SKM-1 treated with dmso at 0.1 percent for 144 hours (cell line): ENCODE measurements around the gene MSANTD4.
"Not testable (repeated sequence)": the region's sequence is repeated elsewhere in the genome, so short reads cannot be mapped to it uniquely, and the experiment has no call there.

Source experiments
- DNase-seq: peaks from one replicate; lab custom pipeline; 2025; ENCODE audit not compliant: unreplicated experiment; lab: John Stamatoyannopoulos, UW

Gene MSANTD4

DNA sequence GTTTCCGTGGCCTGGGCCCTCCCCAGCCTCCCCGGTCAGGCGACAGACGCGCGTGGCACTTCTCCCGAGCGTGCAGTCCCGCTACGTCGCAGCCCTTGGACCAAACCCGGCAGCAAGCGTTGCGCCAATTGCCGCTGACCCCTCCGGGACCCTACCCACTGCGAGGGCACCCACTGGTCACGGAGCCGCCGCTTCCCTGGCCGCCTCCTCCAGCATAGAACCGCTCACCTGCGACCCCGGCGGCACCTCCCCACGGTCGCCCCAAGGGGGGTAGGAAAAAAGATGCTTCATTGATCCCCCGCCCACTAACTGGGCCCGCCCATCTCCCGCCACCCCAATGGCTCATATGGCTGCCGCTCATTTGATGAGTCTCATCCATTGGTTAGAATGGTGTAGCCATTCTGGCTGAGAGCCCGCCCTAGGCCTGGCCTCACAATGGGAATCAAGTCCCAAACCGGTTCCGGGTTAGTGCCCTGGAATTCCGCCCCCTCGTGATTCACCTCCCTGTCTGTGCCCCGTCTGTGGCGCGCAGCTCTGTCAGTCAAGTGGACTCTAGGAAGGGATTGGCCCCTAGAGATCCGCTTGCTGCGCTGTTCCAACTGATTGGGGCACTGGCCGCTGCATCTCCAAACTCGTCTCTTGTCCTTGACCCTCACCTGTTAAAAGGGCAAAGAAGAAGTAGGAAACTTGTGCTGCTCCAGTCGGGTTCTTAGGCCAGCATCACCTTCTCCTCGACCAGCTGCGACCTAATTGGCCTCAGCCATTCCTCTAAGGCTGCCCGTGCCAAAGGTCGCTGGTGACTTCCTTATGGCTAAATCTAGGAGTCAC, at the start of gene MSANTD4:
Gene MSANTD4 (minus strand): TSS at position 274 of the 828 bp plus-strand sequence. CDS start 11,323 bp downstream, outside the sequence.
- peak; percentile 98 for DNase-seq

DNA sequence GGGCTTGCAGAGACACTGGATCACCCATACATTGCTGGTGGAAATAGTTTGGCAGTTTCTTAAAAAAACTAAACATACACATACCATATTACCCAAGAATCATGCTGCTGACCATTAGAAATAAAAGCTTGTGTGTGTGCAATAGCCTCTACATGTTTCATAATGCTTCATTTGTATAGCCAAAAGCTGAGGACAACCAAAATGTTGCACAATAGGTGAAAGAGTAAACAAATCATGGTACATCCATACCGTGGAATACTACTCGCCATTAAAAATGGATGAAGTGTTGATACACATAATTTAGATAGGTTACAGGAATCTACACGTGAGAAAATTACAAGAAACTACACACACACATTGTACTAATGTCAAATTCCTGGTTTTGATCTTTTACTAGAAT, 48.6 kb upstream of the MSANTD4 start:
- DNase-seq, result no peak

DNA sequence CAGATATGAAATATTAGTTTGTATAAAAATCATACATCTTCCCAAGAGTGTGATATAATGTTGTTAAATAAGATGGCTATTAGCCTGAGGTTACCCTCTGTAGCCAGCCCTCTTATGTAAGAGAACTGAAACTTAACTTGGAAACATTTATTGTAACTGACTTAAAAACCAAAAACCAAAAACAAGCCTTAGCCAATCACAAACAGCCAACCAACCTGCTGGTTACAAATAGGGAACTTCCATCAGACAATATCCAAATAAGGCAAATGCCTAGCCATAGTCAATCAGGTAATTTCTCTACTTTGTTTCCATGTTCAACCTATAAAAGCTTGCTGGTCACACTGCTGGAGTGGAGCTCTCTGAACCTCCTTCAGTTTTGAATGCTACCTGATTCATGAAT, 41.0 kb upstream of the MSANTD4 start:
- no peak for DNase-seq

DNA sequence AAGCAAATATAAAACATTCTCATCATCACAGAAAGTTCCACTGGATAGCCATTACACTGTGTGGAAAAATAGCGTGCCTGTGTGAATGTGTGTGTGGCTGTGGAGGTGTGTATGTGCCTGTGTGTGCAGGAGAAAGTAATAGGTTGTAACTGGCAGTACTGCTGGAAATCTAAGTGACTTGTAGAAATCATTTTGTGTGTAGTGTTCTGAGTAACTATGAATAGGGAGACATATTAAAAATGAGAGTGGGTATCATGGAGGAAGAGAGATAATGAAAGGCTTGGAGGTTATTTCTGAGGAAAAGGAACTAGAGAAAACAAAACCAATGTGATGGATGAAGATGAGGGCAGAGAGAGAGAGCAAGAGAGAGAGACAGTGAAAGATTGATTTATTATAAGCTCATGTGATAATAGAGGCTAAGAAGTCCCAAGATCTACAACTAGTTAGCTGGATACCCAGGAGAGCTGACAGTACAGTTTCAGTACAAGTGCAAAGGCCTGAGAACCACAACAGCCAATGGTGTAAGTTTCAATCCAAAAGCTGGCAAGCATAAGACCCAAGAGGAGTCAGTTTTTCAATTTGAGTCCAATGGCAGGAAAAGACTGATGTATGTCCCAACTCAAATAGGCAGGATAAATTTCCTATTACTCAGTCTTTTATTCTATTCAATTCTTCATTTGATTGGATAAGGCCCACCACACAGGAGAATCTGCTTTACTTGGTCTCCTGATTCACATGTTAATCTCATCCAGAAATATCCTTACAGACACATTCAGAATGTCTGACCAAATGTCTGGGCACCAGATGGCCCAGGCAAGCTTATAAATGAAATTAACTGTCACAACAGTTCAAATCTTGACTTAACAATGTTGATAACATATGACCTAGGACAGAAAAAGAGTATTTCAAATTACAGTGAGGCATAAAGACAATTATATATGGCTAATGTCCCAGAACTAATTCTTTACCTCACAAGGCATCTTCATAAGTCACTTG, 40.2 kb upstream of the MSANTD4 start:
- DNase-seq, result no peak

DNA sequence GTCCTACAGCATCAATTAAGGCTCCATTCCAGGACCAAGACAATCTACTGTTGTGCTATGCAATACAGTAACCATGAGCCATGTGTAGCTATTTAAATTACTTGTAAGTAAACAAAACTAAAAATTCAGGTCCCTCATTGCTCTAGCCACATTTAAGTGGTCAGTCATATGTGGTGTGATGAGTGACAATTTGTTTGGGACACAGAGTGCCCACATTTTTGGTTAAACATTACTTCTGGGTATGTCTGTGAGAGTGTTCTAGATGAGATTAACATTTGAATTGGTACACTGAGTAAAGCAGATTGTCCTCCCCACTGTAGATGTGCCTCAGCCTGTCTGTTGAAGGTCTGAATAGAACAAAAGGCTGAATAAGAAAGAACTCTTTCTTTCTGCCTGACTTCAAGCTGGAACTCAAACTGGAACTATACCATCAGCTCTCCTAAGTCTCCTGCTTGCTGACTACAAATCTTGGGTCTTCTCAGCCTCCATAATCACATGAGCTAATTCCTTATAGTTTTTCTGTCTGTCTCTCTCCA, 39.3 kb upstream of the MSANTD4 start:
- DNase-seq, result no peak

DNA sequence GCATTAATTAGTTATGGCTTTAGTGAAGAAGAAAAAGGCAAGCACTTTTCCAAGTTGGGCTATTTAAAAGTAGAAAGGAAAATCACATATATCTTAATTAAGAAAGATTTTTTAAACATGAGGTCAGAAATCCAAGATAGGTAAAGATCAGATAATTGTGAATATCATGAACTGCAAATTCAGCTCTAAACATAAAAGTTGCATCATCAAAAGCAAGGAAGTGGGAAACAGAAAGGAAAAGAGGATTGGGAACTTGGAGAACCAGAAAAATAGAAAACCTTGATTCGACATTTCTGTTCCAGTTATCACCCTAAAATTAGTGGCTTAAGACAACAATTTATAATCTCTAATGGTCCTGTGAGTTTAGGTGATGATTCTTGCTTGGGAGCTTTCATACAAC, 37.6 kb upstream of the MSANTD4 start:
- no peak for DNase-seq

DNA sequence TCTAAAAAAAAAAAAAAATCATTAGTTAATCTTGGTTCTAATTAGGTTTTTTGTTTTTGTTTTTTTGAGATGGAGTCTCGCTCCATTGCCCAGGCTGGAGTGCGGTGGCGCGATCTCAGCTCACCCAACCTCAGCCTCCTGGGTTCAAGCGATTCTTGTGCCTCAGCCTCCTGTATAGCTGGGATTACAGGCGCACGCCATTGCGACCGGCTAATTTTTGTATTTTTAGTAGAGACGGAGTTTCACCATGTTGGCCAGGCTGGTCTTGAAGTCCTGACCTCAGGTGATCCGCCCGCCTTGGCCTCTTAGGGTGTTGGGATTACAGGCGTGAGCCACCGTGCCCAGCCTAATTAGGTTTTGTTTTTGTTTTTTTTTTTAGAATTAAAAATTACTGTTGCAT, 36.3 kb upstream of the MSANTD4 start:
- DNase-seq, result not testable (repeated sequence)

DNA sequence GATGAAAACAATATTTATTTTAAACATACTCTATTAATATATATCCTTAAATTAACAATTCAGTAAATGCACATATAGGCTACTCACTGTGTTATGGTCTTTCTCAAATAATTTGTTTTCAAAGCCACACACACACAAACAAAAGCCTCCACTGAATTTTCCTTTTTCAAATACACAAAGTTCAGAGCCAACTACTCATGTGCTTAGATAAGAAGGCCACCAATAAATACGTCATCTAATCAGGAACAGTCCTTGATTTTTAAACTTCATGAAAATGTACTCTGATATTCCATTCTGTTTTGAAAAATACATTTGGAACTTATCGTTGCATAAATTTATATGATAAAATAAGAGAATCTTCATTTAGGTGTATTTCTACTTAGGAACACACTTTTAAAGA, 29.1 kb upstream of the MSANTD4 start:
- DNase-seq, result no peak

DNA sequence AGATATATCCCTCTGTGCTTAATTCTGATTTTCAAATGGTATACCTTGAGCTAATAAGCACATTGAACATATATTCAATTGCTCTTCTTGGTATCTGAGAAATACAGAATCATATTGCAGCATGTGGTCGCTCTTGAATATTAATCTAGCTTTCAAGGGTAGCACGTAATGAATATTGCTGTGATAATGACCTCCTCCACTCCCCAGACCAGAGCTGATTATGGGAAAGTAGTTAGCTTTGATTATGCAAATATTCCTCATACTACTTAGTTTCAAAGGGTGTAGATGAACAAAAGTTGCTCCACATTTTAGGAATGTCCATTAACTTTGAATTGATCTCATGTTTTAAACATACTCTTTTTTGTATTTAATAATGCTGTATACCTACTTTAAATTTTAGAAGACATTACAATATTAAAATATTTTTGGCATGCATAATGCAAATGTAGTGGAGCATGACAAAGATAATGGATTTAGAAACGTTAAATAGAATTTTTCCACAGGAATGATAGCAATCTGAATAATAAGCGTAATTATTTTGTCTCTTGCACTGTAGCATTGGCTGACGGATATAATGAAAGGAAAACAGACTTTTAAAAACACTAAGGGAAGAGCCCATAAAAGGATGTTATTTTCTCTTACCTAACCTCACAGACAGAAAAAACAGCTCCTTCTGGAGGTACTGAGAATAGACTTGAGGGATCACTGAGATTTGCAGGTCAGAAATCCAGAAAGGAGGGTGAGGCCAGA, 27.9 kb upstream of the MSANTD4 start:
- no peak for DNase-seq

DNA sequence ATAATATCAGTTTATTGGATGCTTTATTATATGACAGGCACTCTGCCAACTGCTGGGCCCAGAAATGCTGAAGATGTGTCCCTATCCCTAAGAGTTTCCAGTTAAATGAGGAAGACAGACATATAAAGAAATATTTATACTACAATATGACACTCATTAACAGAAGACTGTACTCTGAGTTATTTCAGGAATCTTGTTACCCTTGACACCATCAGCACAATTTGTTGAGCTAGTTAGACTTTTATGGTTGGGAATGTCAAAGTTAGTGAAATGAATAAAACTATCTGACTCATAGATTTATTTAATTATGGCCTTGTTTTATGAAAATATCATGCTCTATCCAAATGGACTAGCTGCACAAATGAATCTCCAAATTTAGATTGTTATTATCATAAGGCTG, 25.6 kb upstream of the MSANTD4 start:
- no peak for DNase-seq

DNA sequence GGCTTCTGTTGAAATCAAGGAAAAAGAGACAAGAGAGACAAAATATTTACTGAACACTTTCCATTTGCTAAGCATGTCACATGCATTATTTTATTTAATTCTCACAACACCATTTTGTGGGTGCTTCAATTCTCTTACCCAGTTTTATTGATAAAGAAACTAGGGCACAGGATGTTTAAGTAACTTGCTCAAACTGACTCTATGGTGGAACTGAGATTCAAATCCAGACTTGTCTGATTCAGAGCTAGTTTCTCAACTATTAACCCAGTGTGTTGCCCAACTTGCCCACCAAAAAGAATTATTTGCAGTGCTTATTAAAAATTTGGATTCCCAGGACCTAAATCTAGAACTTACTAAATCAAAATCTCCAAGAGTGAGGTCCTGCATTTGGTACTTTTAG, 21.5 kb upstream of the MSANTD4 start:
- DNase-seq, result no peak

DNA sequence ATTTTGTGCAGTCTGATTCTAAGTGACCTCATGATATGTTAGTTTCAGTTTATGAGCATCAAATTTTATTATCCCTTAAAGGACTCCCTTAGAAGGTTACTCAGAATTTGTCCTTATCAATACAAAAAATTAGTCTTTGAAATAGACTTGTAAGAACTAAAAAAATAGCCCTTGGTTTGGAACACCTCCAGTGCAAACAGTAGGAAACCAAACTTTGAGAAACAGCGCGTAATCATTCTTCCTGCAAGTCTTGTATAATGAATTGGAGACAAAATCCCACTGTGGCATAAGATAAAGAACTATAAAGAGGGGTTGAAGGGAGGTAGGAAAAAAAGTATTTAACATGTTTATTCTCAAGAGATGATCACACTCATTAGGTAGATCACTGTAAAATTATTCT, 10.8 kb upstream of the MSANTD4 start:
- no peak for DNase-seq

DNA sequence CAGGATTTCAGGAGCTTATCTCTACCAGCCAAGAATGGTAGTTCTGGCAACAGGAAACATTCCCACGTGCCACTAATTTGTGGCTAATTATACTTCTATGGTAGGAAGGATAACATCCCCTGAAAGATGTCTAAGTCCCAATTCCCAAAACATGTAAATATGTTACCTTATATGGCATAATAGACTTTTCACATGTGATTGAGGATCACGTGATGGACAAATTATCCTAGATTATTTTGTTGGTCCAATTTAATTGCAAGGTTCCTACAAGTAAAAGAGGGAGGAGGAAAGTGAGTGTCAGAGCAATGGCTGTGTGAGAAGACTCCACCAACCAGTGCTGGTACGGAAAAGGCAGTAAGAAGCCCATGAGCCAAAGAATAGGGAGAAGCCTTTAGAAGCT, 9.9 kb upstream of the MSANTD4 start:
- no peak for DNase-seq

DNA sequence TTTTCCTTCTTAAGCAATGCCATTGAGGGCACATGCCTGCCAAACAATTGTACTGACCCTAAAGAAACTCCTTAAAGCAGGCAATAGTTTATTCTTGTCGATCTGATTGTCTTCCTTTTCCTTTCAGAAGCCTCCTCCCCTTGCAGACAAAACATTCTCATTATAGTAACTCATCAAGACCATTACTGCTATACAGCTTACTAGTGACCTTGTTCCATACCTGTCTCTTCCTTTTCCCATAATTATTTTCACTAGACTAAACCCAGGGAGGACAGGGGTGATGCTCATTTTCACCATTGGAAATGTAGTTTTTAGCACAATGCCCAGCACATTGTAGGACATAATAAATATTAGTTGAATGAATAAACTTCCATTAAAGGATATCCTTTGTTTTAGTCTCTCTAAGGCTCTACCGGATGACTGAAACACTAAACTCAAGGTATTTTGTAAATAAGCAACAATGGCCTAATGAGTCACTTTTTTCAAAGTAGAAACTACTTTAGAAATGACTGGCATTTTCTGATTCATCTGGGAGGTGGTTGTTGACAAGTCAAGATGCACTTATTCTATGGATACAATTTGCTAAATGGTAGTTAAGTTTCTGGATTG, 9.3 kb upstream of the MSANTD4 start:
- no peak for DNase-seq

DNA sequence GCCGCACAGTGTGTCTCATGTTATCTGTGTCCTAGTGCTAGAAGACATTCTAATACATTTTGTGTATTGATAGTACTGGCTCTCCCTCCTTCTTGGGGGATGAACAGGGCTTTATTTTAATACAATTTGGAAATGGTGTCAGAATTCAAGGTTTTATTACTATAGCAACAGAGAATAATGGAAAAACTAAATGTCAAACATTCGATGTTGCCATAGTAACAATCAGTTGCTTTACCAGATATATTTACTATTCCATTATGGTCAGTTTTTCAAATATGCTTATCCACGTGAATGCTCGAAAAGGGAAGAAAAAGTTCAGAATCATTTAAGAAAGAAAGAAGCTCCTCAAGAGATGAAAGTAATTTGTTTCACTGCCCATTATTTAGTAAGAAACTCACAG, 8.6 kb upstream of the MSANTD4 start:
- no peak for DNase-seq

DNA sequence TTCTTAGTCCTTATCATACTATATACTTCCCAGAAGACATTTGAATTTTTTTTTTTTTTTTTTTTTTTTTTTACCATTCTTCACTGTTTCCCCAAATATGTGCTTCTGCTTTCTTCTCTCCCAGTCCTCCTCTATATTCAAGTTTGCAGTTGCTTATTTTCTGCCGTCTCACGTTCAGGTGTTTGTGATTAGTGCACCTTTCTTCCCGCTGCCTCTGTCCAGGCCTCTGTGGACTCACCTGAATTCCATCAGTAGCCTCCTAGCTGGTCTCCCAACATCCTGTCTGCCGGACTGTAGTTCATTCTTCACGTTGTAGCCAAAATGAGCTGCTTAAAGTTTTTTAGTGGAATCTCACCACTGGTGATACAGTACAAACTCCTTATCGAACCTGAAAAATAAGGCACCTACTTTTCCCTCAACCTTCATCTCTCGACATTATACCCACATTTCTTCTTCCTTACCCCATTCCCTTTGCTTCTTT, 795 bp upstream of the MSANTD4 start:
- no peak for DNase-seq

DNA sequence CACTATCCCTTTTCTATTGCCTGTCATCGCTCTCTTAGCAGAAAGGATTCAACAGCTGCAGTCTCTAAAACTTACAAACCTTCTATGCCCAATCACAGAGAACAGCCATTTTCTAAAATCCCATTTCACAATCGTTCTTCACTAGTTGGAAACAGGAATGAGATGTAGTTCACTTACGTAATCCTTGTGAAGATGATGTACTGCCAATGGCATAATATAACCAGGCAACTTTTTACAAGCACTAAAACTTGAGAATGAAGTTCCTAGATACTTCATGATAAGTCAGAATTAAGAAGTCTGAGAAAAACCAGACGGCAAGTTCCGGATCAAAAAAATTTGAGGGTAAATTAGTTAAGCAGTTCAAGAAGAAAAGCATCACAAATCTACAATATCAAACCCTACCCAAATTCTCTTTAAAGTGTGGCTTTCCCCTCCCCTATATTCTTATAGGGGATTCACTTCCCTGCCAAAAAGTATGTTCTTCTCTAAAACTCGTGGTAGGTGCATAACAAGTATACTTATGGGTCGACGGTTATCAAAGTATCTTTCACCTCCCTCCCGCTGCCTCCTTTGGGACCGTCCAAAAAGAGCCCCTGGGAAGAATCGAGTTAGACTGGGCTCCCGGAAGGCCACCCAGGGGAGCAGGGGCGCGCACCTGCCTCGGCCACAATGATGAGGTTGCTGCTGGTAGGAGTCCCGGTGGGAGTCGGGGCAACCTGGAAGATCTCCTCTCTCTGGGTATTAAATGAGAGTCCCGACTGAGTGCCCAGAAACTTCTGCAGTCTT, 666 bp downstream of the MSANTD4 start:
- peak; percentile 55 for DNase-seq

DNA sequence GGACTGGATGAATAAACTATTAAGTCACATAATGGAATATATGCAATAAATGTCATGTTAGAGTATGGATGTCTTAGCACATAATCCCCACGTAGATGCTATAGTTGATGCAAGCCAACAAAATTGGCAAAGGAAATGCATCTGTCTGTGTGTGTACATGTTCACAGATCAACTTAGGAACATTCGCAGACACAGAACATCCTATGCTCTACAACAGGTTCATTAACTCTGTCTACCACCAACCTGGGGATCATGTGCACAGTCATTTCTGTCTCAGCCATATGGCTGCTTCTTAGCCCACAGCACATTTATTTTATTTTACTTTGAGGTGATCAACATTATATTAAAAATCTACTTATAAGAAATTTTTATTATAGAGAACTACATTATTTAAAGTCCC, 4.9 kb downstream of the MSANTD4 start:
- DNase-seq, result no peak

DNA sequence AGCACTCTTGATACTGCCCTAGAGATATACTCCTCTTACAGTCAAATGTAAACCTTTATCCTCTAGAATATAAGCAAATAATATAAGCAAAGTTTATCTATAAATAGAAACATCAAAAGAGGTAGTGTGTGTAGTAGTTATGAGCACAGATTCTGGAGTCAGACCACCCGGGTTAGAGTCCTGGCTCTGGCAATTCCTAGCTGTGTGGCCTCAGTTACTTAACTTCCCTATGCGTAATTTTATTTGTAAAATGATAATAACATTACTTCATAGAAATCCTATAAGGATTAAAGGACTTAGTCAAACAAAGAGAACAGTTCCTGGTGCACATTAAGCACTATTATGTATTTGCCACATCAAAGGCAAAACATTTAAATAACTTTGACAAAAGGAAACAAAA, 7.0 kb downstream of the MSANTD4 start:
- no peak for DNase-seq

DNA sequence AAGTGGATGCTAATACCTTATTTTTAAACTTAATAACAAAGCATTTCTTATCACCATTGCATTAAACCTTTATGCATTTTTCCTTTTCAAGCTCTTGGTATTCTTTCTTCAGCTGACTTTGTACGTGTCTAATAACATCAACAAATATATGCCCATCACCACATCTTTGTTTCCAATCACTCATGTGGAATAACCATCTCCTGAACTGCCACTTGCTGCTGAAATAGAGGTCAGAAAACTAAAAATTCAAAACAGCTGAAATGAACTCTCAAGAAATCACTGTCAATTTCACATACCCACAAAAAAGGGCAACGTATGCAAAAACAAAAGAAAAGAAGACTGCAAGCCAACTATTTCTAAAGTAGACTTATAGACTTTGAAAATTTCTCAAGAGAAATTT, 7.4 kb downstream of the MSANTD4 start:
- DNase-seq, result no peak
